GM21360 (cell line): Measurements from ENCODE around the gene KISS1R.
"Not testable (repeated sequence)": the region's sequence is repeated elsewhere in the genome, so short reads cannot be mapped to it uniquely, and the experiment has no call there.

Experiments
- ATAC-seq: cut with Tn5 transposase; IDR thresholded peaks from one replicate; pipeline ENCODE4 v1.9.1; 2021; ENCODE audit warnings: mild to moderate bottlenecking, moderate library complexity; ENCODE audit not compliant: unreplicated experiment

KISS1R gene

GRCh38 chr19:952049-952679 is 35.0 kb downstream of the KISS1R start:
- no peak for ATAC-seq

GRCh38 chr19:952680-953444 is 35.7 kb downstream of the KISS1R start:
- ATAC-seq: no peak

GRCh38 chr19:953445-954271 is 36.5 kb downstream of the KISS1R start:
- ATAC-seq: no peak

GRCh38 chr19:954272-954671 is 37.1 kb downstream of the KISS1R start:
- ATAC-seq: no peak

- ATAC-seq: no peak
These were observed 37.8 kb downstream of the KISS1R start for GRCh38 chr19:954672-955494.

GRCh38 chr19:955803-956765 is 39.0 kb downstream of the KISS1R start:
- no peak for ATAC-seq

- no peak for ATAC-seq
These were observed 39.8 kb downstream of the KISS1R start for GRCh38 chr19:956766-957440.

GRCh38 chr19:957578-957977 is 40.4 kb downstream of the KISS1R start:
- ATAC-seq: not testable (repeated sequence)

- ATAC-seq: no peak
These were observed 42.1 kb downstream of the KISS1R start for GRCh38 chr19:958967-959855.

GRCh38 chr19:960020-960419 is 42.9 kb downstream of the KISS1R start:
- ATAC-seq: no peak

GRCh38 chr19:960601-960938 is 43.4 kb downstream of the KISS1R start:
- ATAC-seq: no peak

- no peak for ATAC-seq
These were observed 44.9 kb downstream of the KISS1R start for GRCh38 chr19:961866-962620.

- ATAC-seq: no peak
These were observed 45.7 kb downstream of the KISS1R start for GRCh38 chr19:962683-963400.

GRCh38 chr19:963486-963951 is 46.4 kb downstream of the KISS1R start:
- ATAC-seq: no peak

GRCh38 chr19:964116-964520 is 47.0 kb downstream of the KISS1R start:
- no peak for ATAC-seq

- ATAC-seq: no peak
These were observed 47.9 kb downstream of the KISS1R start for GRCh38 chr19:964761-965694.
